HepG2 (cell line): ENCODE measurements around the gene KCTD18. TPM values are rescaled to one million over a fixed set of nuclear protein-coding genes. Genes with fewer than 3 reads are reported as not detected.

Experiments
- CEBPZ ChIP-seq: IDR thresholded peaks from 2 replicates; pipeline ENCODE4 v1.6.1; 2012; ENCODE audit warnings: low read length, improper control_type of control experiment
- HNRNPUL1 ChIP-seq: fragments of 200-400 bp; formaldehyde crosslinking; IDR thresholded peaks from 2 replicates; pipeline ENCODE4 v1.6.1; 2017; ENCODE audit warnings: low read depth, mild to moderate bottlenecking, low read length, moderate library complexity
- IRF1 ChIP-seq: sonication (generic); formaldehyde crosslinking; IDR thresholded peaks from 2 replicates; pipeline ENCODE4 v1.4.0; 2020; ENCODE audit warnings: low read depth, mild to moderate bottlenecking, missing genetic modification reagents
- KDM5B ChIP-seq: sonication (generic); formaldehyde crosslinking; IDR thresholded peaks from 2 replicates; pipeline ENCODE4 v1.4.0; 2020; ENCODE audit warnings: missing genetic modification reagents, mild to moderate bottlenecking, borderline replicate concordance
- MED1 ChIP-seq: sonication (generic); formaldehyde crosslinking; IDR thresholded peaks from 2 replicates; pipeline ENCODE4 v1.4.0; 2020; ENCODE audit warnings: missing genetic modification reagents
- MED13 ChIP-seq: sonication (generic); formaldehyde crosslinking; IDR thresholded peaks from 2 replicates; pipeline ENCODE4 v1.5.0; 2020; ENCODE audit warnings: missing genetic modification reagents
- MED8 ChIP-seq: sonication (generic); formaldehyde crosslinking; IDR thresholded peaks from 2 replicates; pipeline ENCODE4 v1.8.1; 2023; ENCODE audit warnings: mild to moderate bottlenecking, missing genetic modification reagents; ENCODE audit not compliant: insufficient replicate concordance
- MXD4 ChIP-seq: IDR thresholded peaks from 2 replicates; pipeline ENCODE4 v1.6.1; 2016; ENCODE audit warnings: mild to moderate bottlenecking, missing biosample characterization, missing genetic modification reagents
- NR2C2 ChIP-seq: sonication (generic); formaldehyde crosslinking; IDR thresholded peaks from 2 replicates; pipeline ENCODE4 v1.4.0; 2020; ENCODE audit warnings: missing genetic modification reagents, mild to moderate bottlenecking, moderate library complexity, borderline replicate concordance
- PBX3 ChIP-seq: sonication (generic); formaldehyde crosslinking; IDR thresholded peaks from 2 replicates; pipeline ENCODE4 v1.8.1; 2023; ENCODE audit warnings: missing genetic modification reagents, inconsistent platforms, borderline replicate concordance
- POLR2G ChIP-seq: fragments of 200-400 bp; formaldehyde crosslinking; IDR thresholded peaks from 2 replicates; pipeline ENCODE4 v1.6.1; 2018; ENCODE audit warnings: mild to moderate bottlenecking, low read depth, low read length, moderate library complexity
- RAD51 ChIP-seq: fragments of 450-650 bp; IDR thresholded peaks from 2 replicates; pipeline ENCODE4 v1.6.1; 2016; ENCODE audit warnings: borderline replicate concordance
- SALL2 ChIP-seq: sonication (generic); formaldehyde crosslinking; IDR thresholded peaks from 2 replicates; pipeline ENCODE4 v1.8.1; 2023; ENCODE audit warnings: mild to moderate bottlenecking, missing genetic modification reagents, inconsistent platforms
- TAF1 ChIP-seq: sonication (generic); formaldehyde crosslinking; IDR thresholded peaks from 2 replicates; pipeline ENCODE4 v1.4.0; 2020; ENCODE audit warnings: missing genetic modification reagents
- TIGD3 ChIP-seq: sonication (generic); formaldehyde crosslinking; IDR thresholded peaks from 2 replicates; pipeline ENCODE4 v1.5.1; 2020; ENCODE audit warnings: mild to moderate bottlenecking, missing genetic modification reagents, borderline replicate concordance
- TMF1 ChIP-seq: sonication (generic); formaldehyde crosslinking; IDR thresholded peaks from 2 replicates; pipeline ENCODE4 v1.8.1; 2022; ENCODE audit warnings: low read depth, missing genetic modification reagents
- ZBTB2 ChIP-seq: sonication (generic); formaldehyde crosslinking; IDR thresholded peaks from 2 replicates; pipeline ENCODE4 v1.8.0; 2022; ENCODE audit warnings: low read depth, missing genetic modification reagents
- ZBTB38 ChIP-seq: sonication (generic); formaldehyde crosslinking; IDR thresholded peaks from 2 replicates; pipeline ENCODE4 v1.5.1; 2020; ENCODE audit warnings: mild to moderate bottlenecking, missing genetic modification reagents
- ZFP36L1 ChIP-seq: sonication (generic); formaldehyde crosslinking; IDR thresholded peaks from 2 replicates; pipeline ENCODE4 v1.8.0; 2022; ENCODE audit warnings: mild to moderate bottlenecking, missing genetic modification reagents, moderate library complexity
- ZFY ChIP-seq: sonication (generic); formaldehyde crosslinking; IDR thresholded peaks from 2 replicates; pipeline ENCODE4 v1.4.0; 2020; ENCODE audit warnings: missing genetic modification reagents
- ZNF543 ChIP-seq: sonication (generic); formaldehyde crosslinking; IDR thresholded peaks from 2 replicates; pipeline ENCODE4 v1.4.0; 2020; ENCODE audit warnings: mild to moderate bottlenecking, missing genetic modification reagents
- ZNF615 ChIP-seq: sonication (generic); formaldehyde crosslinking; IDR thresholded peaks from 2 replicates; pipeline ENCODE4 v1.5.0; 2020; ENCODE audit warnings: mild to moderate bottlenecking, missing genetic modification reagents, borderline replicate concordance
- ZNF773 ChIP-seq: sonication (generic); formaldehyde crosslinking; IDR thresholded peaks from 2 replicates; pipeline ENCODE4 v1.4.0; 2020; ENCODE audit warnings: missing genetic modification reagents, borderline replicate concordance
- ZNF883 ChIP-seq: sonication (generic); formaldehyde crosslinking; IDR thresholded peaks from 2 replicates; pipeline ENCODE4 v1.5.1; 2020; ENCODE audit warnings: mild to moderate bottlenecking, missing genetic modification reagents; ENCODE audit errors: not compliant biosample characterization
- polyA plus RNA-seq, 8 experiments: library from polyadenylated mRNA; depleted of rRNA in 3 of 8; stranded (reverse) in 7 of 8; unstranded in 1 of 8; fragments of >200 nt; fragmentation: Illumina TruSeq in 4 of 8; extraction: Trizol in 4 of 8; gene quantifications; 2 replicates each; pipeline versions ENCODE4 v1.2.1 to v1.2.3, GENCODE V29; 2011 to 2016; ENCODE audit warnings: low read depth in 4 of 8, missing spikeins in 1 of 8, mixed read lengths in 1 of 8; ENCODE audit not compliant: insufficient read depth in 1 of 8
- total RNA-seq, 5 experiments: library from RNA; depleted of rRNA; stranded (reverse); fragments of >200 nt; fragmentation: Illumina TruSeq; extraction: Trizol; gene quantifications; 2 replicates each; pipeline ENCODE4 v1.2.3, GENCODE V29; 2016; ENCODE audit warnings: low read depth in 1 of 5

Gene KCTD18
- total and polyA plus RNA-seq, 2 of the 13 experiments (the other 11 are each of a cell fraction or from before 2014, with no cell fraction given): 2.2 to 7.1 TPM

- TF ChIP-seq PBX3 (CRISPR knock-in tag): no peak
- no peak for TF ChIP-seq ZNF615 (CRISPR knock-in tag)
- TF ChIP-seq CEBPZ: no peak
- no peak for TF ChIP-seq TAF1 (CRISPR knock-in tag)
- no peak for TF ChIP-seq ZNF543
- TF ChIP-seq RAD51: no peak
- TF ChIP-seq IRF1 (CRISPR knock-in tag): no peak
- no peak for TF ChIP-seq KDM5B
- no peak for TF ChIP-seq MED13 (CRISPR knock-in tag)
- no peak for TF ChIP-seq ZNF773
- TF ChIP-seq TIGD3: no peak
- no peak for TF ChIP-seq ZNF883
- TF ChIP-seq ZBTB38 (CRISPR knock-in tag): 0 out of 2 replicates have a peak, but pooled peaks have one; percentile 28
- TF ChIP-seq ZFP36L1: no peak
- no peak for TF ChIP-seq HNRNPUL1
- TF ChIP-seq ZFY (CRISPR knock-in tag): no peak
- TF ChIP-seq MED1 (CRISPR knock-in tag): no peak
- no peak for TF ChIP-seq MXD4 (CRISPR knock-in tag)
- no peak for TF ChIP-seq NR2C2 (CRISPR knock-in tag)
- no peak for TF ChIP-seq SALL2 (CRISPR knock-in tag)
- TF ChIP-seq ZBTB2: no peak
- no peak for TF ChIP-seq MED8 (CRISPR knock-in tag)
- TF ChIP-seq TMF1 (CRISPR knock-in tag): no peak
- TF ChIP-seq POLR2G: peak; percentile 70
Measured at GRCh38 chr2:200483729-200484198, 26.1 kb downstream of the KCTD18 start (continued).
